ENCODE results near the gene DRICH1.

- TF ChIP-seq CTCF (conservative IDR thresholded peaks at IDR 0.05; ENCODE audit: low read length) (no peak), EZH2phosphoT487 (IDR thresholded peaks at IDR 0.05; ENCODE audit: borderline replicate concordance, low read depth, low read length) (no peak)
Measured at GRCh38 chr22:23677701-23677995, 45.5 kb upstream of the DRICH1 start.

All from OCI-LY7 (cell line).